HG03460 (cell line): ENCODE results near the gene SRSF5.

Experiments
- ATAC-seq: cut with Tn5 transposase; IDR thresholded peaks from one replicate; pipeline ENCODE4 v1.9.1; 2021; ENCODE audit not compliant: unreplicated experiment

Gene SRSF5

DNA sequence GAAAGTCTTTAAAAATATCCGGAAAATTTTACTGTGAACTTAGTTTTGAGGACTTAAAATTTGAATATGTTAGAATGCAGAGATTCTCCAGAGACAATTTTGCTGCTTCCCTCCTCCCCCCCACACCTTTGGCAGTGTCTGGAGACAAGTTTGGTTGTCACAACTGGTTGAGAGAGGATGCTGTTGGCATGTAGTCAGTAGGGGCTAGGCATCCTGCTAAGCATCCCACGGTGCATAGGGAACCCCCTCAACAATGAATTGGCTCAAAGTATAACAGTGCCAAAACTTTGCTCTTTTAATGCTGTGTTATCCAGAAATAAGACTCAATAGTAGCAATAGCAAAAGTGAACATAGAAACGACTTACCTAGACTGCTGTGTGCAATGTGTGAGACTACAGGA lies 3.6 kb downstream of the SRSF5 start:
- no peak for ATAC-seq

DNA sequence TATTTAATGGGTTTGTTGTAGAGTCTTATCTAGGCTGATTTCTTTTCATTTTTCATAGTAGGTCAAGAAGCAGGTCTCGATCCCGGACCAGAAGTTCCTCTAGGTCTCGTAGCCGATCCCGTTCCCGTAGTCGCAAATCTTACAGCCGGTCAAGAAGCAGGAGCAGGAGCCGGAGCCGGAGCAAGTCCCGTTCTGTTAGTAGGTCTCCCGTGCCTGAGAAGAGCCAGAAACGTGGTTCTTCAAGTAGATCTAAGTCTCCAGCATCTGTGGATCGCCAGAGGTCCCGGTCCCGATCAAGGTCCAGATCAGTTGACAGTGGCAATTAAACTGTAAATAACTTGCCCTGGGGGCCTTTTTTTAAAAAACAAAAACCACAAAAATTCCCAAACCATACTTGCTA lies 4.2 kb downstream of the SRSF5 start:
- no peak for ATAC-seq

DNA sequence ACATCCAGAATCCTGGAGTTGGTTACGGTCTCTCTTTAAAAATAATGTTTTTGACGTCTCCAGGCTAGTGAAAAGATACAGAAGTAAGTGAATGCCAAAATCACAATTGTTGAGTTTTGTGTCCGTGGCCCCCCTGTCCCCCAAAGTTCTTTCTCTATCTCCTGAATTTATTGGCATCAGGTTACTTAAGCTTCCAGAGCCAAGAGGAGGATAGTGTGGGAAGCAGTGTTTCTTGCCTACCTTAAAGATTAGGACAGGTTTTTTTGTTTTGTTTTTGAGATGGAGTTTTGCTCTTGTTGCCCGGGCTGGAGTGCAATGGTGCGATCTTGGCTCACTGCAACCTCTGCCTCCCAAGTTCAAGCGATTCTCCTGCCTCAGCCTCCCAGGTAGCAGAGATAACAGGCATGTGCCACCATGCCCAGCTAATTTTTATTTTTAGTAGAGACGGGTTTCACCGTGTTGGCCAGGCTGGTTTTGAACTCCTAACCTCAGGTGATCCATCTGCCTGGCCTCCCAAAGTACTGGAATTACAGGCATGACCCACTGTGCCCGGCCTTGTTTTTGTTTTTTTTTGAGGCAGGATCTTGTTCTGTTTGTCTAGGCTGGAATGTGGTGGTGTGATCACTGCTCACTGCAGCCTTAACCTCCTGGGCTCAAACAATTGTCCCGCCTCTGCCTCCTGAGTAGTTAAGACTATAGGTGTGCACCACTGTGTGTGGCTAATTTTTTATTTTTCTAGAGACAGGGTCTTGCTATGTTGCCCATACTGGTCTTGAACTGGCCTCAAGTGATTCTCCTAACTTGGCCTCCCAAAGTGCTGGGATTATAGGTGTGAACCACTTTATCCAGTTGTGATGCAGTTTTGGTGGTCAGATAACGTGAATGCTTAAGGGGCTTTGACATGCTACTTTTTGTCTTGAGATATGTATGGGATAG lies 5.4 kb downstream of the SRSF5 start:
- no peak for ATAC-seq

DNA sequence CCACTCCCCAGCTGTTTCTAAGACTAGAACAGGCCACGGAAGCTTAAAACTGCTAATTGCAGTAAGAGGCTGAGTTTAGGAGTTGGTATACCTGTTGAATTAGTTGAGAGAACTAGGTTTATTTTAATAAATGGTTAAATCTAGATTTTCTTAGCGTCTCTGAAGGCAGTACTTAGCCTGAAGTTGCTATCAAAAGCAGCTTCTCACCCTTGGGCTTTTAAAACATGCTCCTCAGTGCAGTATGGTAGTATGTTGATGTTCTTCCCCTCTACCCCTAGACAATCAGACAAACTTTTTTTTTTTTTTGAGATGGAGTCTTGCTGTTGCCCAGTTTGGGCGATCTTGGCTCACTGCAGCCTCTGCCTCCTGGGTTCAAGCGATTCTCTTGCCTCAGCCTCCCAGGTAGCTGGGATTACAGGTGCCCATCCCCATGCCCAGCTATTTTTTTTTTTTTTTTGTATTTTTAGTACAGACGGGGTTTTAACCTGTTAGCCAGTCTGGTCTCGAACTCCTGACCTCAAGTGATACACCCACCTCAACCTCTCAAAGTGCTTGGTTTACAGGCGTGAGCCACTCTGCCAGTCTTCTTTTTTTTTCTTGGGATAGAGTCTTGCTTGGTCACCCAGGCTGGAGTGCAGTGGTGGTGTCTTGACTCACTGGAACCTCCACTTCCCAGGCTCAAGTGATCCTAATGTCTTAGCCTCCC lies 6.8 kb downstream of the SRSF5 start:
- ATAC-seq: no peak

DNA sequence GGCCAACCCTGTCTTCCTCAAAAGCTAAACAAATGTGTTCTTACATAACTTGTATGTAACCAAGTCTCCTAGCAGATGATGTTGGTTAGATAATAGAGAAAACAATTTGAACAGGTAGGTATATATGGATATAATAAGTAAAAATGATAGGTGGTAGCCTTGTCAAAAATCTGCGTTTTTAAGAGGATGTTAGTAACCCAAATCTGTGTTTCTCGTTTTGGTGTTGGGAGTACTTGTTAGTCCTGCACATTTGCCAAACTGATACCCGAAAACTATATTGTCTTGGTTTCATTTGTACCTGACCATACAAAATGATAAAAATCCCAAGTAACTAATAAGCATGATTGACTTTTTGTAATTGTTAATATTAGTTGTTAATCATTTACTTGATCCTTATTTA lies 8.1 kb downstream of the SRSF5 start:
- ATAC-seq: no peak

DNA sequence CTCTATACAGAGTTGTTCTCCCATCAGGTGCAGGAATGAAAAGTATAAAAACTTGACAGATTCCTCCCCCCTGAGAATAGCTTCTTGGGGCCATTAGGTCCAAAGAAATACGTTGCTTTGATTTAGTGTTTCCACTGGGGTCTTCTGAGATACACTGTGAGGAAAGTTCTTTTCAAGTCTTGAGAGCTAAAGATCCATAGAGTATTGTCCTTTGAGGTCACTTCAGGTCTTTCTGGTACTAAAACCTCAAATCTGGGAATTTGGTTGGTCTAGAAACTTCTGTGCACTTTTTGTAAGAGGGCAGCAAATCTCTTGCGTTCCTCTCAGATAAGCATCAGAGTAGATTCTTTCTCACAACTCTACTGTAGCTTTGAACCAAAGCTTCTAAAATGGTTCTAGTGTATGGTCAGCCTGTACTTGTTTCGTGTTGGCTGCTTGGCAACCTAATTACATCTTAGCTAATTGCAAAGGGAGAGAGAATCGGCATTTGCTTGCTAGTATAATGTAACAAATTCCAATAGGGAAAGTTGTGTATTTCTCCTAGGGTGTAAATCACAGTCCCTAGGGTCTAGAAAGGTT lies 10.0 kb downstream of the SRSF5 start:
- ATAC-seq: no peak

DNA sequence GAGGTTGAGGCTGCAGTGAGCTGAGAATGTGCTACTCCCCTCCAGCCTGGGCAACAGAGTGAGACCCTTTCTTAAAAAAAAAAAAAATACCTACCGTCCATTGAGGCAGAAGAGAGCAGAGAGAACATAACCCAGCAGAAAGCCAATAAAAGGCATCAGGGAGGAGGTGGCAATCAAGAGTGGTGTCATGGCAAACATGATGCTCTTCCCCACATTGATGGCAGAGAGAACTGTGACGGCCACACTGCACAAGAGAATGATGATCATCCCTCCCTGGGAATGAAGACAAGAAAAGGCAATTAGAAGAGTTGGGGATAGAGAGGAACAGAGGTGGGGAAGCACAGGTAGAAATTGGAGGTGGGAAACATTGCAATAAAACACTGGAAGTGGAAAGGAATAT lies 12.1 kb downstream of the SRSF5 start:
- no peak for ATAC-seq

DNA sequence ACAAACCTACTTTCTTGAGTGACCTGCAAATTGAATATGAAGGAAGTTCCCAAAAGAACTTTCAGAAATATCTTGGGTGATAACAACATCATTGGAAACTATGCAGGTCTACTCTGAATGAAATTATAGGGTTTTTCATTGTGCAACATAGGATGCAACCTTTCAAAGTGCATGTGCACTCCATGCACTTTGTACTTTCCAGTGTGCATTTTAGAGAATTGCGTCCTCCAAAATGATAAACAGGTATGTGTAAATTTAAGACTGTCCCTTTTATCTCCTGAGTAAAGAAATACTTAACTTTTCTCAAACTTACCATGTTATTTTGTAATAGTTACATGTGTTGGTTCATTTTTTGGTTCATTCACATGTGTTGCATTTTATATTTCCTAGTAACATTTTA lies 13.2 kb downstream of the SRSF5 start:
- ATAC-seq: no peak

DNA sequence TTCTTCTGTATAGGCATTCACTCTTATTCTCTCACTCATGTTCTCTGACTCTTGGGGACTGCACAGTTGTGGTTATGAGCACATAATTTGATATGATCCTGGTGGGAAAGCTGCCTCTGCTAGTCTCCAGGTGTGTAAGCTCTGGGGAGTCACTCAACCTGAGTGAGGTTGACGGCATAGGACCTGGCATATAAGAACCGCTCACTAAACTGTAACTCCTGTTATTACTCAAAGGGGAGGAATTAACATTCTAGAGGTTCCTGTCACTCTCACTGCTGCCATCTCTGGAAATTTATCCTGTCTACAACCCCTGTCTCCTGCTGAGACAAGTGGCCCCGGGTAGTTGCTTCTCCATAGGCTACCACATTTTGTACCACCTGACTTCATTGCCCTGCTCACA lies 14.0 kb downstream of the SRSF5 start:
- no peak for ATAC-seq

DNA sequence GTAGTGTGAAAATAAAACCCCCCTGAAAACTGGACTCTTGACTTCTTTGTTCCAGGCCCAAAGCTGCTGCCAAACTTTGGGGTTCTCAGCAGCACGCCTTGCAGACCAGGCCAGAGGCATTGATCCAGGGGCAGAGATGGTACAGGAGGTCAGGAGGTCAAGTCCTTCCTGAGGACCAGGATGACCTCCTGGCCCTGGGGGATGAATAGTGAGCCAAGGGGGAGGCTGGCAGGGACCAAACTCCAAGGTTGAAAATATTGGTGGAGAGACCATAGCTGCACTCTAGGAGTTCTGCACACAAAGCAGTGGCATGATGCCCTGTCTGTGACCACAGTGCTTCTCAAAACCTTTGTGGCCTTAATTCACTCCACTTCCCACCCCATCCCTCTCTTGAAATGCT lies 18.0 kb downstream of the SRSF5 start:
- ATAC-seq: no peak

DNA sequence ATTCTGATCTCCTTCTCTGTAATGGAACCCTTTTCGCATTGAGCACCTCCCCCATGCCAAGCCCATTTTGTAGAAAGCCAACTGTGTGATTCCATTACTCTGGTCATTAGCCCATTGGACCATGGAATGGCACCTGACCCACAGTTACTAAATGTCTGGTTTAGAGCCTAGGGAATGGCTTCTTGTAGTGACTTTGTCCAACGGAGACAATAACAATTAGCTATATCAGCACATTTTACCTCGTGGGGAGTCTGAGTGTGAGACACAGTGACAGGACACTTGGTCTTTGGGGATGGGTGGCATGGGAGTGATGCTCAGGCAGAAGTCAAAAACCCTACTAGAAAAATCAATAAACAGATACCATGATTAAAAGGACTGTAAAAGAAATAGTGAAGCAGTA lies 19.7 kb downstream of the SRSF5 start:
- ATAC-seq: no peak

DNA sequence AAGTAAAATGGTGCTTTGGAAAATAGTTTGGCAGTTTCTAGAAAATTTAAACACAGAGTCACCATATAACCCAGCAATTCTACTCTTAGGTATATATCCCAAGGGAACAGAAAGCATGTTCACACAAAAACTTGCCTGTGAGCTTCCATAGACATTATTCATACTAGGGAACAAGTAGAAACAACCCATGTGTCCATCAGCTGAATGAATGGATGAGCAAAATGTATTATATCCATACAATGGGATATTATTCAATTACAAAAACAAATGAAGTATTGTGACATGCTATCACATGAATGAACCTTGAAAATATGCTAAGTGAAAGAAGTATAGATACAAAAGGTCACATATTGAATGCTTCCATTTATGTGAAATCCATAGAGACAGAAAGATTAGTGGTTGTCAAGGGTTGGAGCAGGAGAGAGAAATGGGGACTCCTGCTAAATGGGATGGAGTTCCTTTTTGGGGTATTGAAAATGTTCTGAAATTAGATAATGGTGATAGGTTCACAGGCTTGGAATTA lies 22.2 kb downstream of the SRSF5 start:
- no peak for ATAC-seq

DNA sequence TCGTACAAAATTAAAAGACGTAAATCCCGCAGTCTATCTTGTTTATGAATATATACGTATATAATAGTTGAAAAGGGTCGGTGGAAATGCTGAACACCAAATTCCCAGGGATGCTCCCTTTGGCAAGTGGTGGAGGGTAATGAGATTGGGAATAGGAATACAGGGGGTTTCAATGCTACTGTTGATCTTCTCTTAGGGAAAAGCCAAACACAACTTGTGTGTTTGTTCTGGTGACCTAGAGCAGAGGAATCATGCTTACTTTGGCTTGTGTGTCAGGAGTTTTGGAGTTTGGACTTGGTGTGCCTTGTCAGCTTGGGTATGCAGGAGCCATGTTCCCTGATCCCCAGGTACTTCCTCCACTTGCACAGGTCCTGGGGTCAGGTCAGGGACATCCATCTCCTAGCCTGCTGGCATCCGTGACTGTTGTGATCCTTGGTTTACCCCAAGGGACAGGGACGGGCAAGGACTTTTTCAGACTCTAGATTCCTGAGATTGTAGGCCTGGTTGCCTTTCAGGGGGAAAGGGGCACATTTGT lies 26.0 kb downstream of the SRSF5 start:
- ATAC-seq: no peak

DNA sequence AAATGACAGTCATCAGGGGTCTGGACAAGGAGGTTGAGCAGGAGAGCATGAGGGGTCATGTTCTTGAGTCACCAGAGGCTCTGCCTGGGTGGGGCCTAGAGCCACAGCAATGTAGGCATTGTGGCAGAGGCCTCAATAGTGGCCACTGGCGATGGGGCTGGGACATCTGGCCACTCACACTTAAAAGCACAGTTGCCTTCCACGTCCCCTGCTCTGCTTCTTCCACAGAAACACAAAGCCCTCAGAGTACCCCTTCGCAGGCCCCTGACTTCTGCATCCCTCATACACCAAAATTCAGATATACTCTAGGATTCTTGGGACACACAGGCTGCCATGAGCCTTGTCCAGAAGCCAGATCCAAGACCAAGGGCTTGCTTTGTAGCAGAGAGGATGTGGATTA lies 27.8 kb downstream of the SRSF5 start:
- no peak for ATAC-seq

DNA sequence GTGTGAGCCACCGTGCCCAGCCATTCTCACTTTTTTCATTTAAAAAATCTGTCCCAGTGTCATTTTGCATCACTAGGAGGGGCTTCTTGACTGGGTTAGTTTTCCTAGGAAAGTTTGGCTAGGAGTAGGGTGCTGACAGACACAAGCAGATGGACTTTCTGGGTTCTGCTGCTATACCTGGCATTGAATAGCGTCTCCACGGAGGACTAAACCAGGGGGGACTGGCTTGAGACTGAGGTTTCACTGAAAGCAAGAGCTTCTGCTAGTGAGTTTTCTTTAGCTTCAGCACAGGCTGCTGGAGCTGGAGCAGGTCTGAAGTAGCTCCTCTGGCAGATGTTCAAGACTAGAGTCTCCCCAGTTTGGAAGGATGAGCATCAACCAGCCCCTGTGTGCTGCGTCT lies 28.7 kb downstream of the SRSF5 start:
- ATAC-seq: no peak

DNA sequence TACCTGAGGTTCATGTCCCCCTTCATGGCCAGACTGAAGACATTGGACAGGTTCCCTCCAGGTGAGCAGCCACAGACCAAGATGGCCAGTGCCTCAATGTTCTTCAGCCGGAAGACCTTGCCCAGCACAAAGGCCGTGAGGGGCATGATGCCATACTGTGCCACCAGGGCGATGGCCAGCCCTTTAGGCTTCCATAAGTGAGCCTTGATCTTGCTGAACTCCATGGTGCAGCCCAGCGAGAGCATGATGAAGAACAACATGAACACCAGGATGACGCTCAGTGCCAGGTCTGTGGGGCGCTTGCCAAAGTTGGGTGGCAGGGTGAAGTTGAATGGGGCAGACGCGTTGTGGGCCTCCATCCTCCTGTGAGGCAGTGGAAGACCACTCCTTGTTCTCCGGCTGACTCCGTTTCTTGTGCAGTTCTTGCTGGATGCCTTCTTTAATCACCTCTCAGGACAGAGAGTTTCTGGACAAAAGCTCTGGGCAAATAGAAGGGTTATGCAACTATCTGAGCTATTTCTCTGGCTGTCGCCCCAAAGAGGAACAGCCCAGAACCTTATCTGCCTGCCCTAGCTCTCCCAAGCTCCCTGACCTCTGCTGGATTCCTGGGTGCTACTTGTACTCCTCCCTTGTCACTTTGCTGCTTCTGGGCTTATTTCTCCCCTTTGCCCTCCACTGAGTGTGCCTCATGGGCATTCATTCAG lies 30.0 kb downstream of the SRSF5 start, which contains the start of gene SLC10A1:
TSS of gene SLC10A1 (minus strand) at position 445 of the 704 bp plus-strand sequence. CDS start at position 359, 86 bp downstream.
- no peak for ATAC-seq

DNA sequence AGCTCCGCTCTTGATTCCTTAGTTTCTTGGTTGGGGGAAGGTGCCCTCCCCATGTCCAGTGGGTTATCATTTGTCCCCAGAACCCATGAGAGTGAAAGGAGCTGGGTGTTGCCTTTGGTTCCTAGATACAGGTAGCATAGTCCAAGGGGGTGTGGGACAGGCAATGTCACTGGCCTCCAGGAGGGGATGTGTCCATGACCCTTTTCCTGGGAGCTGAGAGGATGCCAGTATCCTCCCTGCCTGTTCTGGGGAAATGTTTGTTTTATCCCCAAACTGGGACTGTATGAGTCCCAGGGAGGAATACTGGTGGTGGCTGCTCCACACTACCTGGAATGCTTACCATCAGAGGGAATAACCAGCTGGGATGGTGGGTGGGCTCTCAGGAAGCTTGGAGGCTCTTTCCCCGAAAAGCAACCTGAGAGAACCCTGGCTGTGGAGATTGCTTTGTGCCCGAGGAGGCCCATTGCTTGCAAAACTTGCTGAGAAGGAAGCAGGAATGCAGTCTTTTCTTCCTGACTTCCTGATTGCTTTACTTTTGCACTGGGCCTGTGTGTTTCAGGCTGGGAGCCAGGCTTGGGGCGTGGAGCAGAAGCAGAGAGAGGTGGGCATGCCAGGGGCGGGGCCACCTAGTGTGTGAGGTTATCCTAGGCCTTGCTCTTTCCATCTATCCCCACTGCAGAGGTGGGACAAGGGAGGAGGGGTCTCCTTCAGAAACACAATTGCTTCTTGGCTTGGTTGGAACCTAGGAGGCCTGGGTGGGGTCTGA lies 30.8 kb downstream of the SRSF5 start:
- no peak for ATAC-seq

DNA sequence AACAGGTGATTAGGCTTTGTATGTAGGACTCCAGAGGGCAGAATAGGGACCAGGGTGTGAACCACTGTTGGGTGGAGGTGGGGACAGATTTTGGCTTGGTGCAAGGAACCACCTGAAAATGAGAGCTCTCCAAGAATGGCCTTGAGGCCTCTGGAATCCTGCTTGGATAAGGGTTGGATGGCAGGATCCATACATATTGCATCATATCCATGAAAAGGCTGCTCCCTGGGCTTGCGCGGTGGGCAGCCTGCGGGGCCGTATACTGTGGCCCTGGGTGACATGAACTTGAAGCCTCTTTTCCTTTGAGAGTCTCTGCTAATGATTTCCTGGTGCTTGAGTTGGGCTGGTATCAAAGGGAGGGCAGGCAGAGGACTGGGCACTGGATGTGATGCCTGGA lies 31.4 kb downstream of the SRSF5 start:
- ATAC-seq: no peak

DNA sequence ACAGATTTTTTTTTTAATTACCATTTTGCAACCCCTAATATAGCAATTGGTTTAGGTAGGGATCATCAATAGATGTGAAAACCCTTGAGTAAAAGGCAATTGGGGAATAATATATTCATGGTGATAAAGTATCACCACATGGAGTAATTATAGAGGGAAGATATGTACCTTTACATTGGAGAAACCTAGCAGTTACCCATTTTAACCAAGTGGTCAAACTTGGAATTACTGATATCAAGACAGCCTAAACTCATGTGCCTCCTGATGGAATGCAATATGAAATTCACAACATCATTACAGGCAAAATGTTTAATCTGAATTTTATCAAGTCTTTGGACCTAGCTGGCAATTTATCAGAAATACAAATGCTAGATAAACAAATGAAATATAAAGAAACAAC lies 36.8 kb downstream of the SRSF5 start:
- ATAC-seq: no peak

DNA sequence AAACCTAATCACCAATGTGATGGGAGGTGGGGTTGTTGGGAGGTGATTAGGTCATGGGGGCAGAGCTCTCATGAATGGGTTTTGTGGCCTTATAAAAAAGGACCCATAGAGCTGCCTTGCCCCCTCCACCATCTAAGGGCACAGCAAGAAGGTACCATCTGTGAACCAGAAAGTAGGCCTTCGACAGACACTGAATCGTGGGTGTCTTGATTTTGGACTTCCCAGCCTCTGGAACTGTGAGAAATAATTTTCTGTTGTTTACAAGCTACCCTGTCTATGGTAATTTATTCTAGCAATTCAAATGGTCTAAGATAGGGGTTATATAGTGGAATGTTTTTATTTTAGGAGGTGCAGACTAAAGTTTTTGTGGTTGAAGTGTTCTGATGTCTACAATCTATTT lies 38.0 kb downstream of the SRSF5 start:
- ATAC-seq: no peak
